Upper lobe of left lung (tissue), 4 donors: ENCODE data around the gene CGB3.

ENCODE experiments used
- CTCF ChIP-seq, 6 experiments: fragments of 450-650 bp in 4 of 6; fragments of 200-600 bp in 2 of 6; sonication (generic) in 2 of 6; IDR thresholded peaks; one replicate each; pipeline ENCODE4 v1.5.1; 2016 to 2019; ENCODE audit warnings: antibody characterized with exemption in 6 of 6
- EP300 ChIP-seq, 4 donors: sonication (generic); formaldehyde crosslinking; IDR thresholded peaks; one replicate each; pipeline ENCODE4 v1.5.1; 2017; ENCODE audit warnings: antibody characterized with exemption in 4 of 4, control low read depth in 2 of 4
- POLR2A ChIP-seq, 4 donors: fragments of 450-650 bp; IDR thresholded peaks; one replicate each; pipeline ENCODE4 v1.5.1; 2016 to 2017; ENCODE audit warnings: antibody characterized with exemption in 4 of 4, mild to moderate bottlenecking in 2 of 4
- POLR2AphosphoS5 ChIP-seq, 2 donors: sonication (generic); formaldehyde crosslinking; IDR thresholded peaks; one replicate each; pipeline ENCODE4 v1.5.1; 2017; ENCODE audit warnings: antibody characterized with exemption in 2 of 2

DNA sequence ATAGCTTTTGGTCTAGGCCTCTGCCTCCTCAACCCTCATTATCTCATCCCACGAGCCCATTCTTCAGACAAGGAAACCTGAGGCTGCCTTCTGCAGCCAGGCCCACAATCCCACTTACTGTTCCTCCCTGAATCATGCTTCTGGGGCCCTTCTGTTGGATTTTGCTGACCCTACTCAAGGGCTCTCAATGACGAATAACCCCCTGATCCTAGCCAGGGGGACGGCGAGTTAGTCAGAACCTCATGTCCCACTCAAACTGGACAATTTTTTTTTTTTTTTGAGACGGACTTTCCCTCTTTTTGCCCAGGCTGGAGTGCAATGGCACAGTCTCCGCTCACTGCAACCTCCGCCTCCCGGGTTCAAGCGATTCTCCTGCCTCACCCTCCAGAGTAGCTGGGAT lies 2.0 kb downstream of the CGB3 start:
- TF ChIP-seq POLR2A (IDR thresholded peaks at IDR 0.05) (no peak), CTCF (IDR thresholded peaks at IDR 0.05) (no peak), EP300 (IDR thresholded peaks at IDR 0.05) (no peak), POLR2AphosphoS5 (IDR thresholded peaks at IDR 0.05) (no peak)
